Measurements from ENCODE around the gene ARHGEF40.

ARHGEF40 gene

GRCh38 chr14:21060614-21061346 is 9.3 kb upstream of the ARHGEF40 start:
- no peak for DNase-seq

- DNase-seq, result no peak
These were observed 8.8 kb upstream of the ARHGEF40 start for GRCh38 chr14:21061347-21061668.

DNA sequence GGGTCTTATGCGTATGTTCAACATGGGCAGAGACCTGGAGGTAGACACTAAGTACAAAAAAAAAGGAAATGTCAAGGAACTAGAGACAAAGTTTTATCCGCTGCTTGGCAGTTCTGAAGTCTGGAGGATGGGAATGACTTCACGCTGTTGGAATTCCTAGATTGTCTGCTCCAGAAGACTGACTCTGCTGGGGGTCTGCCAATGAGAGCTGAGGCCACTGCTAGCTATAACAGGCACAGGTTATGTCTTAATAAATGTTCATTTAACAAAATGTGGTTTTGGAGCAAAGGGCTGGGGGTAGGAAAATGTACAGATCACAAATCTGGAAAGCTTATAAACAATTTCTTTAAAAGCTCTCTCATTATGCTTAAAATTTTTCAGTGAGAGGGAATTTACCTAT is 6.6 kb upstream of the ARHGEF40 start:
- DNase-seq, result no peak

DNA sequence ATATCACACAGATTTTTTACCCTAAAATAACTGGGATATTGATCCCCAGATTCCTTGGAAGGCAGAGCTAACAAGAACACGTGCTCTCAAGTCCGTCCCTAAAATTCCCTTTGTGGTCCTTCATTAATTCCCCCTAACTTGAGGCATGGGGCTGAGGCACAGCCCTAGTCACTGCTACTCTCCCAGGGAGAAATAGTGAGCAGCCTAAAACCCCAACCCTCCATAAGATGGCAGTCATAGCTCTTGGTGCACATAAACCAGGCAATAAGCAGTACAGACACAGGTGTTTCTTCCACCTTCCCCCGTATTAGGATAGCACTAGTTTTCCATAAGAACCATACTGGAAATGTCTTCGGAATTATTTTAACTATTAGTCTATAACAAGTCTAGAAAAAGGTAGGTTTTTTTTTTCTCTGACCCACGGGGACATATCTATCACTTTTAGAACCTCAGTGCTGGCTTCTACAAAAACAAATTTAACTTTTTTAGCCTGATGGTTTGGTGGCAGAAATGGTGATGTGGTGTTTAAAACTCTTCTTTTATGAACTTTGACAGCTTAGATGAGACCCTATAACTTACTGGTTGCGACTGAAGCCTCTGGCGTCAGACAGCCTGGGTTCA is 3.1 kb upstream of the ARHGEF40 start:
- DNase-seq, result no peak

- peak; percentile 42 for DNase-seq
These were observed 1.4 kb upstream of the ARHGEF40 start for GRCh38 chr14:21068521-21069387.

- DNase-seq, result no peak
These were observed 569 bp upstream of the ARHGEF40 start for GRCh38 chr14:21069388-21070082.

GRCh38 chr14:21070610-21071224 is 613 bp downstream of the ARHGEF40 start:
- no peak for DNase-seq

DNA sequence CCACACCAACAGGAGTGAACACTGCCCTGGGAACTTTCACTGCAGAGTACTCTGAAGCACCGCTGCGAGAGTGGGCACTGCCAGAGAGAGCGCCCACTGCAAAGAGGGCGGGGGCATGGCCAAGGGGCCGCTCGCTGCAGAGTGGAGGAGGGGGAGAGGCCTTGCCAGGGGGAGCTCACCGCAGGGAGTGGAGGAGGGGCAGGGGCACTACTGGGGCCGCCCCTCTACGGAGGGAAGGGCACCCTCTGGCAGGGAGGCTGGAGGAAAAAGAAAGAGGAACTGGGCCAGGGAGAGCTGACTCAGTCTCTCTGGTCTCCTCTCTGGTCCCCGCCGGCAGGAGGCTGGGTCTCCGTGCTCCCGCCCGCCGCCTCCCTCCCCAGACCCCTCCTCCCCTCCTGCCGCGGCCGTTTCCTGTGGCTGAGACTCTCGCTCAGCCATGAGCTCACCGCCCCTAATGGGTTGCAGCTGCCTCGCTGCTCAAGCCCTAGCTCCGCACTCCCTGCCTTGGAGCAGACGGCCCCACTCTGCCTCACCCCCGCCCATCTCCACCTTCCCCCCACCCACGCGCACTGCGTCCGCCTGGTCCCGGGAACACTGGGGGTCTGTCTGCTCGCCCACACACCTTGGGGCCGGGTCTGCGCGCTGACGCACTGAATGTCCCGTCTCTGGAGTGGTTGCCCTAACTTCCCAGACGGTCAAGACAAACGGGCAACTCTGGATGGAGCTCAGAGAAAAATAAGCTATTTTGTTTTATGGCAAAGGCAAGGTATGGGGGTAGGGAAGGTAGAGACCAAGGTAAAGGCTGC is 1.3 kb downstream of the ARHGEF40 start:
- peak; percentile 71 for DNase-seq

DNA sequence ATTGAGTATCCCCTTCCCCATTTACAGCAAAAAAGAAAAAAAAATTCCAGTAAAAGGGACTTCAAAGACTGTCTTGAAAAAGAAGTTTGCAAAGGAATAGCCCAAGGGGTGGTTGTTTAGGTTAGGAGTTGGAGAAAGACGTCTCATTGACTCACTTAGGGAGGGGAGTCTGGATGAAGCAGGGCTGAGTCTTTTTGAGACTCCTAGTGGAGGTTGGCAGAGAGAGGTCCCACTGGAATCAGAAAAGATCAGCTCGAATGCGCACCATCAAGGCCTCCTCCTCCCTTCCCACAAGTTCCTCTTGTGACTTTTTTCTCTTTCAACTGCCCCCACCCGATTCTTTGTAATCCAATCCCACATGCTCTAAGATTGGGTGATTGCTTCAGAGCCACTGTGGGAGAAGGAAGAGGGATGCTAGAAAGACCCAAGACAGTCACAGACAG is 1.9 kb downstream of the ARHGEF40 start:
- no peak for DNase-seq

- DNase-seq, result no peak
These were observed 2.8 kb downstream of the ARHGEF40 start for GRCh38 chr14:21072781-21073339.

DNA sequence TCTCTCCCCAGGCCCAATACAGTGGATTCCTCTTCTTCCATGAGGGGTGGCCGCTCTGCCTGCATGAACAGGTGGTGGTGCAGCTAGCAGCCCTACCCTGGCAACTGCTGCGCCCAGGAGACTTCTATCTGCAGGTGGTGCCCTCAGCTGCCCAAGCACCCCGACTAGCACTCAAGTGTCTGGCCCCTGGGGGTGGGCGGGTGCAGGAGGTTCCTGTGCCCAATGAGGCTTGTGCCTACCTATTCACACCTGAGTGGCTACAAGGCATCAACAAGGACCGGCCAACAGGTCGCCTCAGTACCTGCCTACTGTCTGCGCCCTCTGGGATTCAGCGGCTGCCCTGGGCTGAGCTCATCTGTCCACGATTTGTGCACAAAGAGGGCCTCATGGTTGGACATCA is 3.8 kb downstream of the ARHGEF40 start:
- DNase-seq, result no peak

- no peak for DNase-seq
These were observed 4.5 kb downstream of the ARHGEF40 start for GRCh38 chr14:21074398-21075272.

- no peak for DNase-seq
These were observed 5.8 kb downstream of the ARHGEF40 start for GRCh38 chr14:21075719-21076437.

- no peak for DNase-seq
These were observed 7.6 kb downstream of the ARHGEF40 start for GRCh38 chr14:21077672-21078071.

- no peak for DNase-seq
These were observed 8.2 kb downstream of the ARHGEF40 start for GRCh38 chr14:21078287-21078686.

DNA sequence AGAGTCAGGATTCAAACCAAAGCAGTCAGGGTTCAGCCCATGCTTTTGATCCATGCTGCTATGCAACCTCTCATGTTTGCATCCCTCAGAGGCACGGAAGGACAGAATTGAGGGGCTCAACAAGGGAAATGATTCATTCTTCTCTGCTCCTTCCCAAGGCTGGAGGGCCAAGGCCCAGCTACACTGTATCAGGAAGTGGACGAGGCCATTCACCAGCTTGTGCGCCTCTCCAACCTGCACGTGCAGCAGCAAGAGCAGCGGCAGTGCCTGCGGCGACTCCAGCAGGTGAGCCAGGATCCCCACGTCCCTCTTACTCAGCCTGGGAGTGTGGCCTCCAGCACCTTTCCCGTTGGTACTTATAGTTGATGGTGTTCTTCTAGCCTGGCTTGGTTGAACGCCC is 8.6 kb downstream of the ARHGEF40 start:
- no peak for DNase-seq

DNA sequence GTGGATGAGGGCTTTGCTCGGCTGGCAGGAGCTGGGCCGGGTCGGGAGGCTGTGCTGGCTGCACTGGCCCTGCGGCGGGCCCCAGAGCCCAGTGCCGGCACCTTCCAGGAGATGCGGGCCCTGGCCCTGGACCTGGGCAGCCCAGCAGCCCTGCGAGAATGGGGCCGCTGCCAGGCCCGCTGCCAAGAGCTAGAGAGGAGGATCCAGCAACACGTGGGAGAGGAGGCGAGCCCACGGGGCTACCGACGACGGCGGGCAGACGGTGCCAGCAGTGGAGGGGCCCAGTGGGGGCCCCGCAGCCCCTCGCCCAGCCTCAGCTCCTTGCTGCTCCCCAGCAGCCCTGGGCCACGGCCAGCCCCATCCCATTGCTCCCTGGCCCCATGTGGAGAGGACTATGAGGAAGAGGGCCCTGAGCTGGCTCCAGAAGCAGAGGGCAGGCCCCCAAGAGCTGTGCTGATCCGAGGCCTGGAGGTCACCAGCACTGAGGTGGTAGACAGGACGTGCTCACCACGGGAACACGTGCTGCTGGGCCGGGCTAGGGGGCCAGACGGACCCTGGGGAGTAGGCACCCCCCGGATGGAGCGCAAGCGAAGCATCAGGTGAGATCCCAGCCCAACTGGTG is 11.5 kb downstream of the ARHGEF40 start:
- no peak for DNase-seq

GRCh38 chr14:21083565-21084325 is 13.6 kb downstream of the ARHGEF40 start:
- DNase-seq, result no peak

- no peak for DNase-seq
These were observed 14.3 kb downstream of the ARHGEF40 start for GRCh38 chr14:21084396-21084795.
